Omental fat pad (tissue), 4 donors: ENCODE measurements around the gene RPL22. TPM values are rescaled to one million over a fixed set of nuclear protein-coding genes. Genes with fewer than 3 reads are reported as not detected.

ENCODE experiments used
- ATAC-seq: fragments of 150-250 bp; one replicate; pipeline ENCODE4 v1.9.1; 2016; ENCODE audit warnings: mild to moderate bottlenecking, moderate library complexity; ENCODE audit not compliant: low FRiP score
- DNase-seq: peaks from one replicate; pipeline ENCODE4 v3.0.0-alpha.2; 2019; ENCODE audit warnings: low spot score
- CTCF ChIP-seq, 3 donors: fragments of 450-650 bp; IDR thresholded peaks; one replicate each; pipeline ENCODE4 v1.5.1; 2016 to 2017; ENCODE audit warnings: antibody characterized with exemption in 3 of 3, mild to moderate bottlenecking in 3 of 3, moderate library complexity in 2 of 3
- total RNA-seq, 4 donors: library from RNA; depleted of rRNA; stranded (reverse); fragments of >200 nt; gene quantifications; one replicate each; pipeline ENCODE4 v1.1.0, GENCODE V29; 2016

The RPL22 gene
- total RNA-seq, 4 donors from 2014 or later, result 164 to 205 (median 191) TPM

- TF ChIP-seq CTCF (IDR thresholded peaks at IDR 0.05), result no peak
- ATAC-seq (no peak), DNase-seq (no peak)
Measured at GRCh38 chr1:6172549-6172948, 26.8 kb downstream of the RPL22 start.

- TF ChIP-seq CTCF (IDR thresholded peaks at IDR 0.05), result no peak
- no peak for DNase-seq
- ATAC-seq, result no peak
Measured at GRCh38 chr1:6171548-6172124, 27.8 kb downstream of the RPL22 start.

- DNase-seq (no peak), ATAC-seq (no peak)
- no peak for TF ChIP-seq CTCF (IDR thresholded peaks at IDR 0.05)
Measured at GRCh38 chr1:6170742-6171201, 28.6 kb downstream of the RPL22 start.

DNA sequence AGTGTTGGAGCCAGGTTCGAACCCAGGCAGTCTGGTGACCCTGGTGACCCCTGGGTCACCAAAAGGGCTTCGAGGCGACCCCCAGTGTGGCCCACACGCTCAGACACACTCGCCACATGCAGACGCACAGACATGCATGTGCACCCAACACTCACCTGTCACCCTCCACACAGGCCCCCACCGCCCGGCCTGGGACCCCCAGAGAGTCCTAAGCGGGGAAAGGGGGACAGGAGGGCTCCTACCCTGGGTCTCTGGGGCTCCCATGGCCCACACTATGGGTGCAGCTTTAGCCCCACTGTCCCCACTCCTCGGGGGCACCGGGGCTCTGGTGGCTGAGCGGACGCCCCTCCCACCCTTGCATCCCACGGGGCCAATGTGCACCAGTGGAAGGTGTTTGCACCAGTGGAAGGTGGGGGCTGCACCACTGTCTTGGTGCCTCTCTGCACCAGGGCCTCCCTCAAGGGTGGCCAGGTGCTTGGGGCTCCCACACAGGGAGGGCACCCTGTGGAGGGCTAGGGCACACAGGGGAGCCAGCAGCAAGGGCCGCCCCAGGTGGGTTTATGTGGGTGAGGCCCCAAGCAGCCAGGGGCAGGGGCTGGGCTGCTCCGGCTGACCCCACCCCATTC, 29.2 kb downstream of the RPL22 start:
- DNase-seq, result no peak
- TF ChIP-seq CTCF (IDR thresholded peaks at IDR 0.05), result no peak
- no peak for ATAC-seq

DNA sequence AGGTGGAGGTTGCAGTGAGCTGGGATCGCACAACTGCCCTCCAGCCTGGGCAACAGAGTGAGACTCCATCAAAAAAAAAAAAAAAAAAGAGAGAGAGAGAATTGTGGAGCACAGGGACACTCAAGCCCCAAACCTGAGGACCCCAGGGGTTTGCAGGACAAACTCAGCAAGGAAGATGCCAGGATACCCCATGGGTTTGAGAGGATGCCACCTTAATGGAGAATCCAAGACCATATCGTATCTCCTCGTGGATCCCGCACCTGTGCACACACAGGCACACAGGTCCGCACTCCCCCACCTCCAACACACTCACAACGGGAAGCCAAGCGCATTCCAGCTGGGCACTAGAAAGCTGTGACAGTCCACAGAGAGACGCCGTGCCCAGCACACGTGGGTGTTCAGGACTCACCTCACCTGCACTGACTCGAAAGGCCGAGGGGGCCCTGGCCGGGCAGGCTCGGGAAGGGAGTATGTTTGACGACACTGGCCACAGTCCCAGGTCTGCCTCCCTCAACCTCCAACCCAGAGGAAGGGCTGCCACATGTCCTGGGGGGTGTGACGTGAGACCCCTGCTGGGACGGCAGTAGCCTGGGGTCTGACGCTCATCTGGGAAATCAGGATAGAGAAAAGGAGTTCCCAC, 30.3 kb downstream of the RPL22 start:
- ATAC-seq, result no peak
- TF ChIP-seq CTCF (IDR thresholded peaks at IDR 0.05), result no peak
- DNase-seq, result no peak

DNA sequence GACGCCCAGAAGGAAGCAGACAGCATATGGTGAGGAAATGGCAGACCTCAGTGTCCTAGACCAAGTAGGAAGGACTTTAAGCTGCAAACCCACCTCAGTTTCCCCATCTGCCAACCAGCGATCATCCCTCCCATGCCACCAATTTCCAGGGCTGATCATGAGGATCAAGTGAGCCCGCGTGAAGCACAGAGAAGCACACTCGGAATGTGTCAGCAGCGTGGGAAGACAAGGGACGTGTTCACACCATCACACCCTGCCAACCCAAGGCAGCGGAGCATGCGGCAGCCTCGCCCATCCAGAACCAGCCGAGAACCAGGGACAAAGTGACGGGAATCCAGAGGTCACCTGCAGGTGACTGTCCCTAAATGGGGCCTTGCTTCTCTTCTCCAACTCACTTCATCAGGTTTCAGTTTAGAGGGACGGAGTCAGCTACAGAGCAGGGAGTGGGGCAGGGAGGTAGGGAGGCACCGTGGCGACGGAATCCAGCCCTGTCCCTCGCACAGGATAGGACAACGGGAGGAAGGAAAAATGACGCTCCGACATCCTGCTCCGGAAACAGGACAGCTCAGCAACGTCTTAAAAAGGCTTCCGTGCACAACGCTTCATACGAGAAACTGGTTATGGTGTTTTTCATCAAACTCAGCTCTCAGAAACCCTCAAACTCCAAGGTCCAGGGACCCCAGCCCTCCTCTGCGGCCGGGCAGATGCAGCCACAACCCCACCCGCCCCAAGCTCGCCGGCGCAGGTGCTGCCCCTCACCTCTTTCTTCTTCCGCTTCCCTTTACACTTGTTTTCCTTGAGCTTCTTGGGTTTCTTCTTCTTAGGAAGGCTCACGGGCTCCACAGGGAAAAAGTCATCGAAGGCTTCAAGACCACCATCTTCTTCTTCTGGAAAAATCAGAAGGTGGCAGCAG, 31.7 kb downstream of the RPL22 start:
- DNase-seq (no peak), ATAC-seq (no peak)
- no peak for TF ChIP-seq CTCF (IDR thresholded peaks at IDR 0.05)
